SK-N-SH treated with all-trans-retinoic acid at 6 μM for 48 hours (cell line): ENCODE measurements around the gene FAM32A.

Experiments
- ATAC-seq: fragments of 200-7000 bp; cut with Tn5 transposase; 3 replicates; pipeline ENCODE4 v1.9.1; 2020; ENCODE audit warnings: mild to moderate bottlenecking, moderate library complexity
- ARNTL ChIP-seq: fragments of 450-650 bp; formaldehyde crosslinking; IDR thresholded peaks from 2 replicates; pipeline ENCODE4 v1.5.0; 2020; ENCODE audit warnings: low read depth, mild to moderate bottlenecking, moderate library complexity, borderline replicate concordance
- BACH2 ChIP-seq: fragments of 250-450 bp; sonication (Bioruptor Pico); IDR thresholded peaks from 2 replicates; pipeline ENCODE4 v1.9.0; 2021; ENCODE audit warnings: mild to moderate bottlenecking, borderline replicate concordance
- CREB5 ChIP-seq: fragments of 250-450 bp; sonication (Bioruptor Pico); IDR thresholded peaks from 2 replicates; pipeline ENCODE4 v1.5.1; 2020; ENCODE audit warnings: low read depth, mild to moderate bottlenecking, moderate library complexity
- CSDC2 ChIP-seq: fragments of 250-450 bp; sonication (Bioruptor Pico); IDR thresholded peaks from 2 replicates; pipeline ENCODE4 v1.5.0; 2020; ENCODE audit warnings: mild to moderate bottlenecking, moderate library complexity
- CSRNP3 ChIP-seq: fragments of 250-450 bp; sonication (Bioruptor Pico); IDR thresholded peaks from 2 replicates; pipeline ENCODE4 v1.5.1; 2021; ENCODE audit warnings: mild to moderate bottlenecking, moderate library complexity
- ESRRG ChIP-seq: fragments of 250-450 bp; sonication (Bioruptor Pico); IDR thresholded peaks from 2 replicates; pipeline ENCODE4 v1.6.1; 2021; ENCODE audit warnings: mild to moderate bottlenecking
- GLIS3 ChIP-seq: fragments of 250-450 bp; sonication (Bioruptor Pico); IDR thresholded peaks from 2 replicates; pipeline ENCODE4 v1.5.0; 2020; ENCODE audit warnings: mild to moderate bottlenecking, moderate library complexity
- ISL1 ChIP-seq: fragments of 250-450 bp; sonication (Bioruptor Pico); IDR thresholded peaks from 2 replicates; pipeline ENCODE4 v2.1.2; 2022; ENCODE audit warnings: mild to moderate bottlenecking, moderate library complexity
- PATZ1 ChIP-seq: fragments of 250-450 bp; sonication (Bioruptor Pico); IDR thresholded peaks from 2 replicates; pipeline ENCODE4 v1.8.0; 2020; ENCODE audit warnings: mild to moderate bottlenecking, moderate library complexity, borderline replicate concordance
- POU6F1 ChIP-seq: fragments of 250-450 bp; sonication (Bioruptor Pico); IDR thresholded peaks from 2 replicates; pipeline ENCODE4 v1.8.0; 2021; ENCODE audit warnings: low read depth, mild to moderate bottlenecking, moderate library complexity, borderline replicate concordance
- PPARA ChIP-seq: fragments of 250-450 bp; sonication (Bioruptor Pico); IDR thresholded peaks from 2 replicates; pipeline ENCODE4 v1.5.0; 2020; ENCODE audit warnings: mild to moderate bottlenecking, borderline replicate concordance
- RARB ChIP-seq: fragments of 250-450 bp; sonication (Bioruptor Pico); IDR thresholded peaks from 2 replicates; pipeline ENCODE4 v1.8.0; 2021; ENCODE audit warnings: mild to moderate bottlenecking, moderate library complexity
- SNAI2 ChIP-seq: fragments of 250-450 bp; sonication (Bioruptor Pico); IDR thresholded peaks from 2 replicates; pipeline ENCODE4 v1.5.0; 2020; ENCODE audit warnings: mild to moderate bottlenecking, moderate library complexity
- TCF4 ChIP-seq: fragments of 250-450 bp; sonication (Bioruptor Pico); IDR thresholded peaks from 2 replicates; pipeline ENCODE4 v1.8.0; 2021; ENCODE audit warnings: mild to moderate bottlenecking, moderate library complexity, borderline replicate concordance
- TOX ChIP-seq: fragments of 250-450 bp; sonication (Bioruptor Pico); IDR thresholded peaks from 2 replicates; pipeline ENCODE4 v1.8.0; 2021; ENCODE audit warnings: mild to moderate bottlenecking, moderate library complexity, borderline replicate concordance
- TSHZ2 ChIP-seq: fragments of 250-450 bp; sonication (Bioruptor Pico); IDR thresholded peaks from 2 replicates; pipeline ENCODE4 v1.5.0; 2020; ENCODE audit warnings: mild to moderate bottlenecking, moderate library complexity
- ZC3H10 ChIP-seq: fragments of 250-450 bp; sonication (Bioruptor Pico); IDR thresholded peaks from 2 replicates; pipeline ENCODE4 v1.5.1; 2021; ENCODE audit warnings: mild to moderate bottlenecking, moderate library complexity
- ZFP3 ChIP-seq: fragments of 250-450 bp; sonication (Bioruptor Pico); IDR thresholded peaks from 2 replicates; pipeline ENCODE4 v1.5.0; 2020; ENCODE audit warnings: mild to moderate bottlenecking, moderate library complexity
- ZFP30 ChIP-seq: fragments of 450-650 bp; formaldehyde crosslinking; IDR thresholded peaks from 2 replicates; pipeline ENCODE4 v1.5.0; 2022; ENCODE audit warnings: mild to moderate bottlenecking, moderate library complexity
- ZNF565 ChIP-seq: fragments of 450-650 bp; formaldehyde crosslinking; conservative IDR thresholded peaks from 2 replicates; pipeline ENCODE4 v1.5.0; 2020; ENCODE audit warnings: low read depth, mild to moderate bottlenecking, moderate library complexity
- ZNF70 ChIP-seq: fragments of 450-650 bp; formaldehyde crosslinking; IDR thresholded peaks from 2 replicates; pipeline ENCODE4 v1.5.0; 2020; ENCODE audit warnings: mild to moderate bottlenecking, moderate library complexity
- ZNF8 ChIP-seq: fragments of 450-650 bp; formaldehyde crosslinking; IDR thresholded peaks from 2 replicates; pipeline ENCODE4 v1.5.0; 2020; ENCODE audit warnings: mild to moderate bottlenecking, moderate library complexity

The FAM32A gene

GRCh38 chr19:16208064-16208759, 23.0 kb downstream of the FAM32A start:
- TF ChIP-seq ZNF565 (CRISPR knock-in tag) (no peak), TSHZ2 (no peak), RARB (no peak), POU6F1 (CRISPR knock-in tag) (no peak), ZNF70 (CRISPR knock-in tag) (no peak), TCF4 (no peak), ZFP30 (CRISPR knock-in tag) (no peak)
- no peak for ATAC-seq

GRCh38 chr19:16208847-16209665, 23.8 kb downstream of the FAM32A start:
- no peak for ATAC-seq
- no peak for TF ChIP-seq ESRRG
- no peak for TF ChIP-seq ZNF8 (CRISPR knock-in tag)
- TF ChIP-seq, all 23 proteins: peak for 0

GRCh38 chr19:16210168-16210567, 25.0 kb downstream of the FAM32A start:
- ATAC-seq: no peak
- TF ChIP-seq BACH2 (CRISPR knock-in tag) (no peak), CSRNP3 (CRISPR knock-in tag) (no peak), GLIS3 (CRISPR knock-in tag) (no peak), CSDC2 (CRISPR knock-in tag) (no peak), ISL1 (CRISPR knock-in tag) (no peak), ZNF8 (CRISPR knock-in tag) (no peak), TOX (CRISPR knock-in tag) (no peak), PPARA (CRISPR knock-in tag) (no peak), TSHZ2 (no peak), ARNTL (no peak), ZNF565 (CRISPR knock-in tag) (no peak), TCF4 (no peak)
- TF ChIP-seq, all 23 proteins: peak for 0

GRCh38 chr19:16213076-16213475, 27.9 kb downstream of the FAM32A start:
- no peak for ATAC-seq
- TF ChIP-seq ZNF8 (CRISPR knock-in tag) (no peak), PPARA (CRISPR knock-in tag) (no peak), ZNF565 (CRISPR knock-in tag) (no peak), TCF4 (no peak), CREB5 (CRISPR knock-in tag) (no peak), GLIS3 (CRISPR knock-in tag) (no peak), PATZ1 (CRISPR knock-in tag) (no peak), ZC3H10 (no peak), ISL1 (CRISPR knock-in tag) (no peak), ZFP3 (CRISPR knock-in tag) (no peak), BACH2 (CRISPR knock-in tag) (no peak), RARB (no peak), CSDC2 (CRISPR knock-in tag) (no peak), ARNTL (no peak), SNAI2 (CRISPR knock-in tag) (no peak), ESRRG (no peak)
